ENCODE measurements around the gene ZNF687. TPM values are rescaled to one million over a fixed set of nuclear protein-coding genes. Genes with fewer than 3 reads are reported as not detected.

Gene ZNF687
- total RNA-seq, 1 experiment from 2014 or later, result 33.3 TPM

GRCh38 chr1:151315565-151316235, 33.6 kb downstream of the ZNF687 start:
- DNase-seq (ENCODE audit: low read depth, low spot score) (no peak), ATAC-seq (no peak)
- BruUV-seq (replicated peaks), result no TSS peak
- Histone ChIP-seq H3K27ac (ENCODE audit: low read length) (no peak overlapping the region), H3K9me3 (ENCODE audit: control insufficient read depth, insufficient read depth, low read depth, low read length) (no peaks in the 10 kb centered on the region), H3K27me3 (ENCODE audit: control insufficient read depth, insufficient read depth, low read length) (no peaks in the 10 kb centered on the region), H3K36me3 (ENCODE audit: control insufficient read depth, insufficient read depth, low read length) (peaks cover 3% of the 10 kb centered on the region; the same call in 1 of the 2 replicates), H3K4me3 (ENCODE audit: low read depth in 2 of 2, low read length in 2 of 2) (no peak overlapping the region), H3K4me1 (ENCODE audit: control insufficient read depth, insufficient read depth, low read length) (peaks cover 16% of the 10 kb centered on the region)
- ChIA-PET CTCF (interaction anchor here (1.2 to 1.6 kb wide), 2 partner anchors 15 to 25 kb away, joined by 4 to 6 read pairs; no protein-coding TSS in a partner anchor), POLR2A (no interaction called here)
- TF ChIP-seq SIN3A (IDR thresholded peaks at IDR 0.05; ENCODE audit: borderline replicate concordance, insufficient read depth, low read depth, low read length) (no peak), POLR2AphosphoS5 (IDR thresholded peaks at IDR 0.05; ENCODE audit: low read depth, low read length) (no peak), REST (IDR thresholded peaks at IDR 0.05; ENCODE audit: insufficient read depth in 1 of 2, low read depth in 2 of 2, low read length in 1 of 2) (no peak)
- intact Hi-C loops (cut with micrococcal nuclease; ENCODE audit: unreplicated experiment), result no loop called here
- in situ Hi-C loops (cut with HindIII; ENCODE audit: low pct_unique_long_range_greater_than_20kb, low sequenced_read_pairs), result no loop called here

GRCh38 chr1:151318975-151319374, 36.9 kb downstream of the ZNF687 start:
- ChIA-PET POLR2A (interaction anchor here (0.7 kb wide), 1 partner anchor 35 kb away, joined by 3 read pairs; no protein-coding TSS in a partner anchor), CTCF (no interaction called here)
- Histone ChIP-seq H3K4me1 (ENCODE audit: control insufficient read depth, insufficient read depth, low read length) (peaks cover 7% of the 10 kb centered on the region; the same call in 1 of the 2 replicates), H3K27ac (ENCODE audit: low read length) (no peak overlapping the region), H3K9me3 (ENCODE audit: control insufficient read depth, insufficient read depth, low read depth, low read length) (no peaks in the 10 kb centered on the region), H3K4me3 (ENCODE audit: low read depth in 2 of 2, low read length in 2 of 2) (no peak overlapping the region), H3K27me3 (ENCODE audit: control insufficient read depth, insufficient read depth, low read length) (no peaks in the 10 kb centered on the region), H3K36me3 (ENCODE audit: control insufficient read depth, insufficient read depth, low read length) (no peaks in the 10 kb centered on the region; the same call in 1 of the 2 replicates)
- DNase-seq (ENCODE audit: low read depth, low spot score) (no peak), ATAC-seq (no peak)
- TF ChIP-seq SIN3A (IDR thresholded peaks at IDR 0.05; ENCODE audit: borderline replicate concordance, insufficient read depth, low read depth, low read length) (no peak), CTCF (IDR thresholded peaks at IDR 0.05) (no peak), REST (IDR thresholded peaks at IDR 0.05; ENCODE audit: insufficient read depth in 1 of 2, low read depth in 2 of 2, low read length in 1 of 2) (no peak), POLR2AphosphoS5 (IDR thresholded peaks at IDR 0.05; ENCODE audit: low read depth, low read length) (no peak), TCF7L2 (IDR thresholded peaks at IDR 0.05; ENCODE audit: low read depth, low read length) (no peak)
- intact Hi-C loops (cut with micrococcal nuclease; ENCODE audit: unreplicated experiment) (no loop called here), in situ Hi-C loops (cut with HindIII; ENCODE audit: low pct_unique_long_range_greater_than_20kb, low sequenced_read_pairs) (no loop called here)
- BruUV-seq (replicated peaks), result no TSS peak

Measured in Panc1 (cell line).